Measurements from ENCODE around the gene GIPC1.
"Not testable (repeated sequence)": the region's sequence is repeated elsewhere in the genome, so short reads cannot be mapped to it uniquely, and the experiment has no call there.

The GIPC1 gene, protein sequence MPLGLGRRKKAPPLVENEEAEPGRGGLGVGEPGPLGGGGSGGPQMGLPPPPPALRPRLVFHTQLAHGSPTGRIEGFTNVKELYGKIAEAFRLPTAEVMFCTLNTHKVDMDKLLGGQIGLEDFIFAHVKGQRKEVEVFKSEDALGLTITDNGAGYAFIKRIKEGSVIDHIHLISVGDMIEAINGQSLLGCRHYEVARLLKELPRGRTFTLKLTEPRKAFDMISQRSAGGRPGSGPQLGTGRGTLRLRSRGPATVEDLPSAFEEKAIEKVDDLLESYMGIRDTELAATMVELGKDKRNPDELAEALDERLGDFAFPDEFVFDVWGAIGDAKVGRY

DNA sequence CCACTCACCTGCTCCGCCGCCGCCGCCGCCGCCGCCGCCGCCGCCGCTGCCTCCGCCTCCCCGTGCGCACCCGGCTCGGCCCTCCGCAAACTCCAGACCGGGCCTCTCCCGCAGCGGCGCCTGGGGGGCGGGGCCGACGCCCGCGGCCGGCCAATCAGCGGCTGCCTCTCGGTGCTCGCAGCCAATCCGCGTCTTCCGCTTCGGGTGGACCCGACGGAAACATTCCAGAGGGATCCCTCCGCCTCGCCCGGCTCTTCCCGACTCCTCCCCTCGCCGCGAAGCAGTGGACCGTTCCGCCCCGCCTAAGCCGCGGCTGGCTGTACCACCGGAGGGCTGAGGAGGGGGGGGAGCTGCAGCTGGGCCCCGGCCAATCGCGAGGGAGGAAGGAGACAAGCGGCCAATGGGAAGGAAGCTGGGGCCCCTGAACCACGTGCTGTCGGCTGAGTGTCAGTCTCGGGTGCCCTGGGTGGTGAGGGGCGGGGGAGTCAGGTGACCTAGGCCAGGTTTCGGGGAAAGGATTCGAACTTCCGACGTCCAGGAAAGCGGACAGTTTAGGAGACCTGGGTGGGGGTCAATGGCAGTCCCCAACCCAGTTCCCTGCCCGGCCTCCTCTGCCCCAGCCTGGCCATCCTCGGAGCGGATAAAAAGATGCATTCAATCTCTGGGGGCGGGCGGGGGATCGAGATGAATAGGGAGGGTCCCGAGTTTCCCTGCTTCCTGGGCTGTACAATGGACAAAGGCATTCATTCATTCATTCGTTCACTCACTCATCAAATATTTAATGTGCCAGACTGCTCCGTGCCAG lies at the start of gene GIPC1:
Gene GIPC1 (minus strand): TSS at position 99 of the 805 bp plus-strand sequence. CDS start 13,151 bp downstream, outside the sequence.
- DNase-seq: peak; percentile 76

DNA sequence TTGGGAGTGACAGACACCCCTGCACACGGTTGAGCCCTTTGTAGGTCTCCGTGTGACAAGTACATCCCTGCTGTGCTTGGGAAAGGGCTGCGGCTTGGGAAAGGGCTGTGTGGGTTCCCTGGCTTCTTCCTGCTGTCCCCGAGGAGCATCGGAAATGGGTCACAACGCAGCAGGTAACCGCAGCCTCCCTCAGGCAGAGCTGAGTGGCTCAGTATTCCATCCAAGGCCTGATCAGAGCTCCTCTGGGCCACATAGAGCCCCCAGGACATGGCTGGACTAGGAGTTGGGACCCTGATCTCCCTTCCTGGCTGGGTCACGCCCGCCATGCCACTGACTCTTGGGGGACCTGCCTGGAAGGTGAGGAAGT lies 49.8 kb upstream of the GIPC1 start:
- DNase-seq: no peak

DNA sequence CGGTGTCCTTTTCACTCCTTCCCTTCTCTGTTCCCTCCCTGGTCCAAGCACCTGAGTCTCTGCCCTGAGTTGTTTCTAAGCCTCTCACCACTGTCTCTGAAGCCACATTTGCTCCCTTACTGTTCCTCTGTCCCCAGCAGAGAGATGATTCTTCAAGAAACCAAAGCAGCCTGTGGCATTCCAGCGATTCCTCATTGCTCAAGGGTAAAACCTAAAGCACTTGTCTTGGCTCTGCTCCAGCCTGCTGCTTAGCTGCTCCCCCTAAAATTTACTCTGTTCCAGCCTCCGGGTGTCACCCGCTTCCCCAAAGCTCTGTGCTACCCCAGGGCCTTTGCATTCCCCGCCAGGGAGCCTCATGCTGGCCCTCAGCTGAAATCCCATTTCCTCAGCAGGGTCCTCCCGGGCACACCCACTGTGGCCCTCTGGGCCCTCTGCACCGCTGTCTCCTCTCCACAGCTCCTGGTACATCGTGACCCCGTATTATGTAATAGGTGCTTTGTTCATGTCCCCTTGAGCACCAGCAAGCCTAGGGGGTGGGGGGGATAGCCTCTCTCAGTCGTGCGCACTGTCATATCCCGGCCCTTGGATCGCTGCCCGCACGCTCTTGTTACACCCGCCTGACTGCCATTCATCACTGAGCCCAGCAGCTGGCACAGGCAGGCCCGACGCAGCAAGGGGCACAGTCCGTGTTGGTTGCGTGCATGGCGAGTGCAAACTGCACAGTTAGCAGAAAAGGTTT lies 49.2 kb upstream of the GIPC1 start:
- DNase-seq: no peak

DNA sequence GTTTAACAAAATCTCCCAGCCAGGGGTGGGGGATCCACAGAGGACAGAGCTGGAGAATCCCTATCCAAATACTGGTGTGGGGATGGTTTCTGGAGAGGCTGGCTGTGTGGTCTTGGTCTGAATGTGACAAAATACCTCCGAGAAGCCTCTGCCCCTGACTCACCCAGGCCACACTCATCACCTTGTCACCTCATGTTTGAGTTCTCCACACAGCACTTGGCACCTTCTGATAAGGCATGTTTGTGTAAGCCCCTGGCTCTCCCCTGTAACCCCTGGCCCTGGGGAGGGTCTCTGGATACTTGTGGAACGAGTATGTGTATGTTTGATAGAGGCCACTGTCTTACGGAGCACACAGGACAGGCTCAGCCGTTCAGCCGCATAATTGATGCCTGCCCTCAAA lies 48.1 kb upstream of the GIPC1 start:
- DNase-seq: no peak

DNA sequence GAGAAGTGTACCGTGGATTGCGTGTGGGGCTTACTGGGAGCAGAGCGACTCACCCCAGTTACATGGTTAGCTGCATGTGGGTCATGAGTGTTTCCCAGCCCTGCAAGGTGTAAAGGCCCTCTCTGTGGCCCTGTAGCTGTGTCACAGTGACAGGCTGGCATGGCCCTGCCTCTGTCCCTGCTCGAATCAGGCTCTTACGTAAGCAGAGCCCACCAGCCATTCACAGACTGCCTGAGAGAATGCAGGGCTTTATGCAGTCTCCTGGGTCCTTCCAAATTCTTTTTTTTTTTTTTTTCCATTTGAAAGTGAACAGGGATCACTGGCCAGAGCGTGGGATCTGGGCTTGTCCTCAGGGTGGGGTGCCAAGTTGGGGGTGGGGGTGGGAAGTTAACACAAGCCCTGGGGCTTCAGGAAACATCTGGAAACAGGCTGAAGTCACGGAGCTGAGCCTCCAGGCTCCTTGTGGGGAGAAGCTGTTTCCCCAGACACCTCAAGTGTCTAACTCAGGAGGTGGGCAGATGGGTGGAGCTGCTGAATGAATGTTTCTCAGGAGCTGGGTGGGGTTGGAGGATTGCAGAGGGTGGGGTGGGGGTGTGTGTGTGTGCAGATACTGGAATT lies 46.9 kb upstream of the GIPC1 start:
- no peak for DNase-seq

DNA sequence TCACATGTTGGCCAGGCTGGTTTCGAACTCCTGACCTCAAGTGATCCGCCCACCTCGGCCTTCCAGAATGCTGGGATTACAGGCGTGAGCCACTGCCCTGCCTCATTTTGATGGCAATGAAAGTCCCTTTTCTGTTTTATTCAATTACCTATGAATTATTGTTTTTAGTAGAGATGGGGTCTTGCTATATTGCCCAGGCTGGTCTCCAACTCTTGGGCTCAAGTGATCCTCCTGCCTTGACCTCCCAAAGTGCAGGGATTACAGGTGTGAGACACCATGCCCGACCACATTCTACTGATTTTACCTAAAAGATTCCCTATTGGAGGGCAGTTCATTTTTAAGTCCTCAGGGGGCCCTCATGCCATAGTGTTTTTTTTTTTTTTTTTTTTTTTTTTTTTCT lies 46.1 kb upstream of the GIPC1 start:
- DNase-seq: not testable (repeated sequence)

DNA sequence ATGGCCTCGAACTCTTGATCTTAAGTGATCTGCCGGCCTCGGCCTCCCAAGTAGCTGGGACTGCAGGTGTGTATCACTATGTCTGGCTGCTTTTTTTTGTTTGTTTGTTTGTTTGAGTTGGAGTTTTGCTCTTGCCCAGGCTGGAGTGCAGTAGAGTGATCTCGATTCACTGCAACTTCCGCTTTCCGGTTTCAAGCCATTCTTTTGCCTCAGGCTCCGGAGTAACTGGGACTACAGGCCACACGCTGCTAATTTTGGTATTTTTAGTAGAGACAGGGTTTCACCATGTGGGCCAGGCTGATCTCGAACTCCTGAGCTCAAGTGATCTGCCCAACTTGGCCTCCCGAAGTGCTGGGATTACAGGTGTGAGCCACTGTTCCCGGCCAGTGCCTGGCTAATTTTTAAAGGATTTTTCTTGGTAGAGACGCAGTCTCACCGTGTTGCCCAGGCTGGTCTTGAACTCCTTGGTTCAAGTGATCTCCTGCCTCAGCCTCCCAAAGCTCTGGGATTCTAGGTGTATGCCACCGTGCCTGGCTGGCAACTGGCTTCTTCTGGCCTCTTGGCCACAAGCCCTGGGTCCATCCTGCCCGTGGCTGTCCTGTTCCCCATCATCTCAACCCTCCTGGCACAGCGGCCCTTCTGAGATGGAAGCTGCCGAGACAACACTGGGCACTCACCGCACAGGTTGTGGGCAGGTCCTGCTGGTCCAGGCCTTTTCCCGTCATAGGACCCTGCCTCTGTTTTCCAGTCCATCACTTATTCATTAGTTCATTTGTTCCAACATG lies 45.0 kb upstream of the GIPC1 start:
- no peak for DNase-seq

DNA sequence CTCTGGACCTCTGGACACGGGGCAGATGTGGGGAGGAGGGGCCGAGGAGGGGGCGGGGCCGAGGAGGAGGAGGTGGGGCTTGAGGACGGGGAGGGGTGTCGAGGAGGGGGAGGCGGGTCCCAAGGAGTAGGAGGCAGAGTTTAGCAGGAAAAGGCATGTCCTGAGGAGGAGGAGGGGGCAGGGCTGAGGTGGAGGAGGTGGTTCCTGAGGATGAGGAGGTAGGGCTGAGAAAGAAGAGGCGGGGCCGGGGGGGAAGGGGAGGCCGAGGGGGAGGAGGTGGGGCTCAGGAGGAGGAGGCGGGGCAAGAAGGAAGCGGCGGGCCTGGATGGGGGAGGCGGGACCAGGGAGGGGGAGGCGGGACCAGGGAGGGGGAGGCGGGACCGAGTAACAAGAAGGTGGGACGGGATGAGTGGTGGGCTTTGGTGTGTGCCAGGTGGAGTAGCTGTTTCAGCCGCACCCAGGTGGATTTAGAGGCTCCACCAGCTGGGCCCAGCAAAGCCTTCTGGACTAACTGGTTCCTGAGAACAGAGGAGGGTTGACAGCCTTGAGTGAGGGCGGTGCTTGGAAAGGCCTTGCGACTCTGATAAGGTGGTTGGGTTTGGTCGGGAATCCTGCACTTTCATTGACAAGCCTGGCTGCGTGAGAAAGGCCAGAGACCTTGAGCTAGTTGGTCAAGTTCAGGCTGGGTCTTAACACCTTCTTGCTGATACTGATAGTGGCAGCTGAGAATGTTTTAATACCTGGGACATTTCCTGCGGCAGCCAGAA lies 41.2 kb upstream of the GIPC1 start:
- no peak for DNase-seq

DNA sequence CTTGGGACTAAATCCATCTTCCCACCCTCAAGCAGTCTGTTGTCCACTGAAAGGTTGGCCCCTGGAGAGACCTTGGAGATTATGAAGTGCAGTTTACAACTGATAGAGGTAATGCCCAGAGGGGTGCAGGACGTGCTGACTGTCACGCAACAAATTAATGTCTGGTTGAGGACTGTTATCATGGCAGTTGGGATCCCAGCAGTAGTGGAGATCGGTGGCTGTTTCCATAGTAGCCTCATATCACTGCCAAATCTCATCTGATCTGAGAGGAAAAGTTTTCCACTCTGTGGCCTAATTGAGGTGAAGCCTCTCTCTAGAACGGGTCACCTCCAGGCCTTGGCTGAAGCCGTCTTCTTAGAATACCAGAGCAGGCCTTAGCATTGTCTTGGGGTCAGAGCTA lies 37.5 kb upstream of the GIPC1 start:
- no peak for DNase-seq

DNA sequence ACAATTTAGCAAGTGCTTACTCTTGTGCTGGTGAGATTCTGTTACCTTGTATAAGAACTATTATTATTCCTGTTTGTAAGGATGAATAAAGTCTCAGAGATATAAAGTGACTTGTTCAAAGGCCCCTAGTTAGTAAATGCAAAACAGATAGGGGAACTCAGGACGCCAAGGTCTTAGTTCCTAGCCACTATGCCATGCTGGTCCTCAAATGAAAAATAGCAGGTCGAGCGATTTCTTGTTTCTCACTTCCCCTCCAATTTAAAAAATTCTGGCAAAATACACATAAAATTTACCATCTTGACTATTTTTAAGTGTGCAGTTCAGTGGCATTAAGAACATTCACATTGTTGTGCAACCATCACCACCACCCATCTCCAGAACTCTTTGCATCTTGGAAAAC lies 34.6 kb upstream of the GIPC1 start:
- DNase-seq: no peak

DNA sequence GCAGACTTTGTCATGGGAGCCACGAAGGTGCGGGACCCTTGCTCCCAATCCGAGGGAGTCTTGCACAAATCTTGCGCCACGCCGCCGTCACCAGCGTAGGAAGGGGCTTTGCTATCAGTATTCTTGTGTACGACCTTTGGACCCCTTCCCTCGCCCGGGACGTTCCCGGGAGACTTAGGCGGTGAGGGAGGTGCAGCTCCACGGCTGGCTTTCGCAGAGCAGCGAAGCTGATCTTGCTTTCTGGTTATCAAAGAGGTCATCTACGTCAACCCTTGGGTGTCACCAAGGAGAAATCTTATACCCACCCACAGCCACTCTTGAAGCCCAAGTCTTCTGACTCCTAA lies 34.0 kb upstream of the GIPC1 start:
- DNase-seq: no peak

DNA sequence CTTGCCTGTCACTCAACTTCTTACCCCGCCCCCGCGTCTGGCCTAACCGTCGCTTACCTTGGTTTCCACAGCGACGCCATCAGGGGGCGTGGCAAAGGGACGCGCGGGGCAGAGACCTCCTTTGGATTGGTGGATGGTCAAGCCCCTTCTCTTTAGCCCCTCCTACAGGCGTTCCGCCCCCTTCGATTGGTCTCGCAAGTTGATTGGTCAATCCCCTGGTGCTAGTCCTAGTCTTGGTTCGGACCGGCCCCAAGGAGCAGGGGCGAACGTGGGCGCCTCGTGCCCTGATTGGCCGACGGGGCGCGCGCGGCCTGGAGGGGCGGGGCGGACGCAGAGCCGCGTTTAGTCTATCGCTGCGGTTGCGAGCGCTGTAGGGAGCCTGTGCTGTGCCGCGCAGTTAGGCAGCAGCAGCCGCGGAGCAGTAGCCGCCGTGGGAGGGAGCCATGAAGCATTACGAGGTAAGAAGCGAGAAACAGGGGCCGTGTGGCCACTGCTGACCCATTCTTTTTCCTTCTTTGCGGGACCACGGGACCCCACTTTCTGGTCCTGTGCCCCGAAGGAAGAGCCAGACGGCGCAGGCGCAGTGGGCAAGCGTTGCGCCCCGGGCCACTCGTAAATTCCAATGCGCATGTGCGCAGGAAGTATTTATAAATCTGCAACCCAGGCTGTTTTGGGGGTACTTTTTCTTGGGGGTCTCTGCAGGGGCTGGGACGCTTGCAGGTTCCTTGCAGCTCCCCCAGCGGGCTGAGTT lies 33.5 kb upstream of the GIPC1 start, which contains the start of gene TECR:
Gene TECR (plus strand): TSS at position 341 of the 751 bp plus-strand sequence. CDS start 103 bp downstream, at position 444.
- DNase-seq: peak; percentile 100

DNA sequence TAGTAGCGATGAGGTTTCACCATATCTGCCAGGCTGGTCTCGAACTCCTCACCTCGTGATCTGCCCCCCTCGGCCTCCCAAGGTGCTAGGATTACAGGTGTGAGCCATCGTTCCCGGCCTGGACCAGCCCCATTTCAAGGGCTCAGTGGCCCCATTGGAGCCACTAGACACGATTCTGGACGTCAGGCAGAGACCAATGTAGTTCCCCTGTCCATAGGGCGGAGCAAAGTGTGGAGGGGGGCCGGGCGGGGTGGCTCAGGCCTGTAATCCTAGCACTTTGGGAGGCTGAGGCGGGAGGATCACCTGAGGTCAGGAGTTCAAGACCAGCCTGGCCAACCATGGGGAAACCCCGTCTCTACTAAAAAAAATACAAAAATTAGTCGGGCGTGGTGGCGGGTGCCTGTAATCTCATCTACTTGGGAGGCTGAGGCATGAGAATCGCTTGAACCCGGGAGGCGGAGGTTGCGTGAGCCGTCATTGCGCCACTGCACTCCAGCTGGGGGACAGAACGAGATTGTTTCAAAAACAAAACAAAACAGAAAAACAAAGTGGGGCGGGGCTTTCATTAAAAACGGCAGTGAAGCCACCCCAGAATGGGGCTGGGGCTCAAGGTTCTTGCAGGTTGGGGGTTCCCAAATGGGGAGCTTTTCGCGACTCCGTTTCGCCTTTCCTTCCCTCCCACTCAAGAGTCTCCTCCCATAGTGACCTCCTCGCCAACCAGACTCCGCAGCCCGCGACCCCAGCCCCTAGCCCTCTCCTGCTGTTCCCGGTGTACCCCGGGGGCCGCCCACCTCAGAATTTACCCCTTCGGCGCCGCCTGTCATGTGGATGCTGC lies 32.7 kb upstream of the GIPC1 start:
- DNase-seq: no peak

DNA sequence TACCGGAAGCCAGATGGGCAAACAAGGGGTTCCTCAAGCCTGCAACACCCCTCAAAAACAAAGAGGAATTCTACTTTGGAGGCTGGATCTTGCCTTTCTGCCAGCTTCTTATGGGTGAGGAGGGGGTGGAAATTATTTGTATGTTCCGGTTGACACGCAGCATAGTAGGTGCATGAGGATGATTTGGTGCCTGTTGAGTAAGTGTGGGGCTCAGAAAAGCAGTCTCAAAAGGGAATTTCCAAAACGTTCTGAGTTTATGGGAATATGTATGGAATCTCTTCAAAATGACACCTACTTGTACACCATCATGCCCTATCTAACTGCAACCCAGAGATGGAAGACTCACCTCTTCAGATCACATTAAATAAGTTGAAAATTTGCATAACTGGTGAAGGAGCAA lies 30.5 kb upstream of the GIPC1 start:
- DNase-seq: no peak

DNA sequence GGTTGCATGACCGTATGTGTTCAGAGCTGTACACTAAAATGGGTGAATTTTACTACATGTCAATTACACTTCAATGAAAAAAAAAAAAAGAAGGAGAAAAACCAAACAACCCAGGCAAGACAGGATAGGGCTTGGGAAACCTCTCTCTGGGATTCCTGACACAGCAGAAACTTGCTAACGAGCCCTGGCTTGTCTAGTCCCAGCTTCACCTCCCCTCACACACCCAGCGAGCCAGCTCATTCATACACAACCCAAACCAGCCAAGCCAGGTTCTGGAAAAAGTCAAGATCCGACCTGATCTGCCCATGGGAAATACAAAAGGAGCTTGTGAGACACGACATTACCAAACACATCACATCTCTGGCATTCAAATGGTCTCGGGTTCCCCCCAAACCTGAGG lies 29.8 kb upstream of the GIPC1 start:
- no peak for DNase-seq

DNA sequence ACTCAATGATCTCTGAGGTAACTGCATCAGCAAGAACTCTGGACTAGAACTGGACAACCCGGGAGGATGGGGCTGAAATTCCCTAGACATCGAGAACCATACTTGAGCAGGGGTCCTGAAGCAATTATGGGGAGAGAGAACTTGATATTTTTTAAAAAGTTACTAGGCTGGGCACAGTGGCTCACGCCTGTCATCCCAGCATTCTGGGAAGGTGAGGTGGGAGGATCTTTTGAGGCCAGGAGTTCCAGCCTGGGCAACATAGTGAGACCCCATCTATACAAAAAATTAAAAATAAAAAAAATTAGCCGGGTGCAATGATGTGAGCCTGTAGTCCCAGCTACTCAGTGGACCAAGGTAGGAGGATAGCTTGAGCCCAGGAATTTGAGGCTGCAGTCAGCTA lies 24.6 kb upstream of the GIPC1 start:
- DNase-seq: no peak

DNA sequence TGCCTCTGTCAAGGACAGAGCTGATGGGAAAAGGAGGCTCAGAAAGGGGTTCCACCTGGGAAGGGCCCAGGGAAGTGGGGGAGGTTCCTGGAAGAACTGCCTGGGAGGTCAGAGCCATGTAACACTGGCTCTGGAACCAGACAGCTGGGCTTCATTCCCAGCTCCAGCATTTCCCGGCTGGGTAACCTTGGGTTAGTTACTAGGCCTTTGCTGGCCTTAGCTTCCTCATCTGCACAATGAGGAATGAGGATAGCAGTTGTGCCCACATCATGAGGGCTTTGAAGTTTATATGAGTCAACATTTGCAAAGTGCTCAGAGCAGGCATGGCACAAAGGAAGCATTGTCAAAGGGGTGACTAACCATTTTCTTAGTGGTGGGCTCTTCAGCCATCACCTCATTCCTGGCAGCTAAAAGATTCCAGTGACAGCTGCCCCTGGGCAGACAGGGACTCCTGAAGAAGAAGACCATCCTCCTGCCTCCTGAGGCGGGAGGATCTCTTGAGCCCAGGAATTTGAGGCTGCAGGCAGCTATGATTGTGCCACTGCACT lies 24.0 kb upstream of the GIPC1 start:
- DNase-seq: no peak

DNA sequence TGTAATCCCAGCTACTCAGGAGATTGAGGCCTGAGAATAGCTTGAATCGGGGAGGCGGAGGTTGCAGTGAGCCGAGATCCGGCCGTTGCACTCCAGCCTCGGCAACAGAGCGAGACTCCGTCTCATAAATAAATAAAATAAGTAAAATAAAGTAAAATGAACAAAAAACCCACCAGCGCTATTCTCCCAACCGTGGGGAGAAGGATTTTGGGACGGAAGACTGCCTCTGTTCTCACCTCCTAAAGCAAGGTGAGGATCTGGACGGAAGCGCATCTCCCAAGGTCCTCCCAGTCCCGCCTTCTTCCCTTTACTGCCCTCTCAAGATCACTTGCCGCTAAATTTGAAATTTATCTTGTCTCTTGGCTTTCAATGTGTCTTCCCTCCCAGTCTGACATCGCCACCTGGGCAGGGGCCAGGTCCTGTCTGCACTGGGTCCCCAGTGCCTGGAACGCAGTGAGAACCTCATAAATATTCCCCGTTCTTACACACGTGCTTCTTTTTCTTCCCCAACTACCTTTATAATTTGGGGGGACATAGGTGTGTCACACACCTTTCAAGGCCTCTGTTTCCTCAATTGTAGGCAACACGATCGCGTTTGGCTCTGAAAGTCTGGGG lies 23.4 kb upstream of the GIPC1 start:
- DNase-seq: no peak

DNA sequence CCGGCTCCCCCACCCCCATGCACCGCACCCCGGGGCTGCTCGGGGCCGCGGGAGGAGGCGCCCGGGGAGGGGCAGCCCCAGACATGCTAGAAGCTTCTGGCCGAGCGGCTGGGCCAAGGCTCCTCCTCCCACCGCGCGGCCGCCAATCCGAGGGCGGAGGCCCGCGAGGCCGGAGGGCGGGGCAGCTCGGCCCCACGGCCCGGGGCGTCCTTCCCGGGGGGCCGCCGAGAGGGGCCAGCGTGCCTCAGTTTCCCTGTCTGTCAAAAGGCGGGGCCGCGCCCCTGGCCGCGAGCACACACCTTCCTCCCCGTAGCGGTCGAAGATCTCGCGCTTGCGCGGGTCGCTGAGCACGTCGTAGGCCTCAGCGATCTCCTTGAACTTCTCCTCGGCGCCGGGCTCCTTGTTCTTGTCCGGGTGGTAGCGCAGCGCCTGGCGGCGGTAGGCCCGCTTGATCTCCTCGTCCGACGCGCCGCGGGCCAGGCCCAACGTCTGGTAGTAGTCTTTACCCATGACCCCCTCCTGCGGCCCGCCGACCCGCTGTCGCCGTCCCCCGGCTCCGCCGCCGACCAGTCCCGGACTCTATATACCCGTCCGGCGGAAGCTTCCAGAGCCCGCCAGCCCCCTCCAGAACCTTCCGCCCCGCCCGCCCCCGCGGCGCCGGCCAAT lies 22.0 kb upstream of the GIPC1 start, which contains the start of gene DNAJB1:
Gene DNAJB1 (minus strand): TSS at position 558 of the 666 bp plus-strand sequence. CDS start 48 bp downstream, at position 510.
- DNase-seq: peak; percentile 59

Data from activated effector memory CD4-positive, alpha-beta T cell treated with Interleukin-2 at 50 U/mL for 16 hours (primary cell).